SK-N-SH (cell line): ENCODE results near the gene MTREX. TPM values are rescaled to one million over a fixed set of nuclear protein-coding genes. Genes with fewer than 3 reads are reported as not detected.

Experiments used
- CTCF ChIA-PET: fragments of 300-600, 350-600 bp; formaldehyde crosslinking; extraction: SDS; loops from one replicate; lab custom pipeline; 2021; lab: Yijun Ruan, JAX
- POLR2A ChIA-PET: fragments of 350-600 bp; sonication (Branson Sonifier 250); formaldehyde crosslinking; extraction: SDS; loops from one replicate; lab custom pipeline; 2020; ENCODE audit warnings: antibody characterized with exemption, inconsistent platforms; lab: Yijun Ruan, JAX
- DNase-seq: peaks from one replicate; pipeline ENCODE4 v3.0.0; 2012
- H2AFZ ChIP-seq: fragments of 200-600 bp; sonication (generic); 2 replicates; pipeline ENCODE4 v1.8.1; 2016; ENCODE audit warnings: antibody characterized with exemption, mild to moderate bottlenecking, low read depth
- H3F3A ChIP-seq: fragments of 200-600 bp; sonication (generic); replicated peaks from 2 replicates; pipeline ENCODE3; 2016; ENCODE audit warnings: antibody characterized with exemption, mild to moderate bottlenecking; ENCODE audit not compliant: insufficient read depth
- H3K27ac ChIP-seq, 2 experiments: fragments of 200-500 bp in 1 of 2; fragments of 200-600 bp in 1 of 2; sonication (Bioruptor generic) in 1 of 2; sonication (generic), shearing (Covaris generic) in 1 of 2; 2 replicates each; pipeline versions ENCODE4 v1.5.1 to v1.6.1; 2014 to 2016; ENCODE audit warnings: low read depth in 2 of 2, inconsistent platforms in 1 of 2, low read length in 1 of 2, mild to moderate bottlenecking in 1 of 2, mixed read lengths in 1 of 2
- H3K27me3 ChIP-seq: fragments of 200-600 bp; sonication (generic), shearing (Covaris generic); 2 replicates; pipeline ENCODE4 v1.6.1; 2016; ENCODE audit warnings: mixed run types; ENCODE audit not compliant: insufficient read depth
- H3K36me3 ChIP-seq, 2 experiments: fragments of 200-500 bp in 1 of 2; fragments of 200-600 bp in 1 of 2; sonication (Bioruptor generic) in 1 of 2; sonication (generic) in 1 of 2; replicated peaks in 1 of 2; 2 replicates each; pipeline versions ENCODE3 to v1.5.1; 2014 to 2016; ENCODE audit warnings: low read length in 1 of 2, mild to moderate bottlenecking in 1 of 2; ENCODE audit not compliant: insufficient read depth in 2 of 2, control insufficient read depth in 1 of 2
- H3K4me1 ChIP-seq, 2 experiments: fragments of 200-500 bp in 1 of 2; fragments of 200-600 bp in 1 of 2; sonication (Bioruptor generic) in 1 of 2; sonication (generic), shearing (Covaris generic) in 1 of 2; 2 replicates each; pipeline versions ENCODE4 v1.5.1 to v1.6.1; 2014 to 2016; ENCODE audit warnings: low read depth in 1 of 2, low read length in 1 of 2, mixed run types in 1 of 2; ENCODE audit not compliant: insufficient read depth in 2 of 2, control insufficient read depth in 1 of 2
- H3K4me2 ChIP-seq: fragments of 200-600 bp; sonication (generic), shearing (Covaris generic); 2 replicates; pipeline ENCODE4 v1.6.1; 2017; ENCODE audit warnings: mixed run types
- H3K4me3 ChIP-seq, 2 experiments: fragments of 200-500 bp in 1 of 2; fragments of 200-600 bp in 1 of 2; sonication (Bioruptor generic) in 1 of 2; sonication (generic), shearing (Covaris generic) in 1 of 2; 2 replicates each; pipeline versions ENCODE4 v1.5.1 to v1.8.1; 2014 to 2016; ENCODE audit warnings: low read depth in 2 of 2, inconsistent platforms in 1 of 2, low read length in 1 of 2, mild to moderate bottlenecking in 1 of 2, mixed read lengths in 1 of 2, moderate library complexity in 1 of 2
- H3K79me2 ChIP-seq: fragments of 200-600 bp; sonication (generic); 2 replicates; pipeline ENCODE4 v1.8.1; 2017; ENCODE audit warnings: mild to moderate bottlenecking; ENCODE audit not compliant: insufficient read depth
- H3K9ac ChIP-seq: fragments of 200-600 bp; sonication (generic); 2 replicates; pipeline ENCODE4 v1.6.1; 2017; ENCODE audit warnings: mixed run types
- H3K9me2 ChIP-seq: fragments of 200-600 bp; sonication (generic); 2 replicates; pipeline ENCODE4 v1.6.1; 2017; ENCODE audit warnings: mixed run types
- H3K9me3 ChIP-seq: fragments of 200-600 bp; sonication (generic); 2 replicates; pipeline ENCODE4 v1.6.1; 2017; ENCODE audit warnings: mixed run types, mild to moderate bottlenecking, moderate library complexity
- H4K20me1 ChIP-seq: fragments of 200-600 bp; sonication (generic); 2 replicates; pipeline ENCODE4 v1.6.1; 2017; ENCODE audit warnings: mild to moderate bottlenecking, mixed run types; ENCODE audit not compliant: insufficient read depth
- ELF1 ChIP-seq: IDR thresholded peaks from 2 replicates; pipeline ENCODE4 v1.4.0; 2012
- GATA2 ChIP-seq: sonication (generic); formaldehyde crosslinking; IDR thresholded peaks from 2 replicates; pipeline ENCODE4 v1.5.0; 2020; ENCODE audit warnings: mild to moderate bottlenecking, missing genetic modification reagents
- JUND ChIP-seq: IDR thresholded peaks from 2 replicates; pipeline ENCODE4 v1.4.0; 2012
- MEF2A ChIP-seq: IDR thresholded peaks from 2 replicates; pipeline ENCODE4 v1.4.0; 2012; ENCODE audit warnings: low read depth, borderline replicate concordance
- NFIC ChIP-seq: IDR thresholded peaks from 2 replicates; pipeline ENCODE4 v1.4.0; 2012; ENCODE audit warnings: borderline replicate concordance
- RAD21 ChIP-seq: IDR thresholded peaks from 2 replicates; pipeline ENCODE4 v1.6.1; 2012; ENCODE audit warnings: mild to moderate bottlenecking, low read length
- RCOR1 ChIP-seq: fragments of 150-350 bp; IDR thresholded peaks from 2 replicates; pipeline ENCODE4 v1.6.1; 2017; ENCODE audit warnings: antibody characterized with exemption, low read length
- RFX5 ChIP-seq: IDR thresholded peaks from 2 replicates; pipeline ENCODE4 v1.6.1; 2012; ENCODE audit warnings: mild to moderate bottlenecking, improper control_type of control experiment, low read length
- RXRA ChIP-seq: IDR thresholded peaks from 2 replicates; pipeline ENCODE4 v1.4.0; 2012; ENCODE audit warnings: low read depth, mild to moderate bottlenecking, borderline replicate concordance
- SIN3A ChIP-seq: IDR thresholded peaks from 2 replicates; pipeline ENCODE4 v1.6.1; 2012; ENCODE audit warnings: low read depth, mild to moderate bottlenecking, low read length, moderate library complexity, borderline replicate concordance
- TEAD4 ChIP-seq: IDR thresholded peaks from 2 replicates; pipeline ENCODE4 v1.4.0; 2012; ENCODE audit warnings: mild to moderate bottlenecking, borderline replicate concordance; ENCODE audit not compliant: insufficient read depth
- WGBS: methylation state at CpG from one replicate; pipeline ENCODE4 v1.1.6; 2017; ENCODE audit warnings: low lambda C conversion rate; 5-methylcytosine and 5-hydroxymethylcytosine counted together
- polyA plus RNA-seq, 3 experiments: library from polyadenylated mRNA; depleted of rRNA; stranded (reverse); fragments of >200 nt; gene quantifications; 2 replicates each; pipeline ENCODE4 v1.2.3, GENCODE V29; 2012
- TF ChIP-seq, protein P1 (sequence below): fragments of 150-350 bp; IDR thresholded peaks from 2 replicates; pipeline ENCODE4 v1.6.1; 2017; ENCODE audit warnings: antibody characterized with exemption, low read length, low read depth, borderline replicate concordance
- TF ChIP-seq, protein P2 (sequence below): IDR thresholded peaks from 2 replicates; pipeline ENCODE4 v1.4.0; 2012; ENCODE audit warnings: low read depth, borderline replicate concordance
- TF ChIP-seq, protein P3 (sequence below): IDR thresholded peaks from 2 replicates; pipeline ENCODE4 v1.6.1; 2012; ENCODE audit warnings: mild to moderate bottlenecking, low read depth, low read length, moderate library complexity

Gene MTREX
- polyA plus RNA-seq, 1 of the 3 experiments (the other 2 are of a cell fraction), result 11.2 TPM

DNA sequence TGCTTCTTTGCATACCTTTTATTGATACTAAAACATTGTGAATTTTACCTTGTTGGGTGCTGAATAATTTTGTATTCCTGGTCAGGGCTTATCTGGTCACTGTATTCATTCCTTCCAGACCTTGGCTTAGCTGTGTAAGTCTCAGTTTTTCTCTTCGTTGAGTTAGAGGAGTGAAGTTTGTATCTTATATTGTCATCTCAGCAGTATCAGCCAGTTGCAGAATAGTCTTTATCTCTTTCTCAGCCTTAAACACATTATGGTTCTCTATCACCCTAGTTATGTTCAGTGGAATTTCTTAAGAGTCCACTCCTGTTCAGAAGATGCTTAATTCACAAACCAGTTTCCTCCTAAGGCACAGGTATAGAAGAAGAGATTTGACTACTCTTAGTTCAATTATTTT is 25.2 kb downstream of the MTREX start:
- H2AFZ ChIP-seq, result no peak overlapping the region
- no peak for TF ChIP-seq TEAD4
- TF ChIP-seq, protein P1, sequence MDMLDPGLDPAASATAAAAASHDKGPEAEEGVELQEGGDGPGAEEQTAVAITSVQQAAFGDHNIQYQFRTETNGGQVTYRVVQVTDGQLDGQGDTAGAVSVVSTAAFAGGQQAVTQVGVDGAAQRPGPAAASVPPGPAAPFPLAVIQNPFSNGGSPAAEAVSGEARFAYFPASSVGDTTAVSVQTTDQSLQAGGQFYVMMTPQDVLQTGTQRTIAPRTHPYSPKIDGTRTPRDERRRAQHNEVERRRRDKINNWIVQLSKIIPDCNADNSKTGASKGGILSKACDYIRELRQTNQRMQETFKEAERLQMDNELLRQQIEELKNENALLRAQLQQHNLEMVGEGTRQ, result no peak
- no peak for TF ChIP-seq RFX5
- TF ChIP-seq, protein P2, sequence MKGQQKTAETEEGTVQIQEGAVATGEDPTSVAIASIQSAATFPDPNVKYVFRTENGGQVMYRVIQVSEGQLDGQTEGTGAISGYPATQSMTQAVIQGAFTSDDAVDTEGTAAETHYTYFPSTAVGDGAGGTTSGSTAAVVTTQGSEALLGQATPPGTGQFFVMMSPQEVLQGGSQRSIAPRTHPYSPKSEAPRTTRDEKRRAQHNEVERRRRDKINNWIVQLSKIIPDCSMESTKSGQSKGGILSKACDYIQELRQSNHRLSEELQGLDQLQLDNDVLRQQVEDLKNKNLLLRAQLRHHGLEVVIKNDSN, result no peak
- no peak for TF ChIP-seq ELF1
- TF ChIP-seq RAD21, result no peak
- TF ChIP-seq NFIC, result no peak
- ChIA-PET CTCF (no interaction called here), POLR2A (no interaction called here)
- no peak overlapping the region for H3K4me2 ChIP-seq
- no peak for DNase-seq
- no peak overlapping the region; a peak in 1 of 4 replicates for H3K27ac ChIP-seq
- H4K20me1 ChIP-seq, result no peaks in the 10 kb centered on the region
- no peaks in the 10 kb centered on the region for H3F3A ChIP-seq
- H3K36me3 ChIP-seq, result peaks cover 63 to 68% of the 10 kb centered on the region in 2 experiments
- no peaks in the 10 kb centered on the region for H3K27me3 ChIP-seq
- no peak overlapping the region for H3K9ac ChIP-seq
- no peaks in the 10 kb centered on the region for H3K9me2 ChIP-seq
- no peaks in the 10 kb centered on the region; a peak in 1 of 4 replicates for H3K4me1 ChIP-seq
- WGBS, result 96% methylated on average over 1 of the region's 1 CpG
- no peak overlapping the region for H3K4me3 ChIP-seq
- H3K79me2 ChIP-seq, result peaks cover 29% of the 10 kb centered on the region
- H3K9me3 ChIP-seq, result no peaks in the 10 kb centered on the region

DNA sequence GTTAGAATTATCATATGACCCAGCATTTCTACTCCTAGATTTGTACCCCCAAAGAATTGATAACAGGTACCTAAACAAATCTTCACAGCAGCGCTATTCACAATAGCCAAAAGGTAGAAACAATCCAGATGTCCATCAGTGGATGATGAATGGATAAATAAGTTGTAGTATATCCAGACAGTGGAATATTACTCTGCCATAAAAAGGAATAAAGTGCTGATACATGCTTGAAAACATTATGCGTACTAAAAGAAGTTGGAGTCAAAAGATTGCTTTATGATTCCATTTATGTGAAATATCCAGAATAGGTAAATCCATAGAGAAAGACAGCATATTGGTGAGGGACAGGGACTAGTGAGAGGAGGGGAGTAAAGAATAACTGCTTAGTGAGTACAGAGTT is 26.0 kb downstream of the MTREX start:
- Histone ChIP-seq H4K20me1 (no peaks in the 10 kb centered on the region), H3K9me3 (no peaks in the 10 kb centered on the region; the same call in 1 of the 2 replicates), H3K36me3 (peaks cover 63% of the 10 kb centered on the region in 2 experiments), H3K79me2 (peaks cover 34% of the 10 kb centered on the region), H3K4me3 (no peak overlapping the region), H3K27ac (no peak overlapping the region), H3F3A (no peaks in the 10 kb centered on the region), H3K4me2 (no peak overlapping the region), H3K9me2 (no peaks in the 10 kb centered on the region), H3K4me1 (no peaks in the 10 kb centered on the region; a peak in 1 of 4 replicates), H2AFZ (no peak overlapping the region), H3K27me3 (no peaks in the 10 kb centered on the region), H3K9ac (no peak overlapping the region)
- TF ChIP-seq RXRA (no peak), SIN3A (no peak)
- DNase-seq, result no peak
- 93% methylated on average over 2 of the region's 2 CpGs for WGBS
- CTCF ChIA-PET, result no interaction called here
- POLR2A ChIA-PET, result no interaction called here

DNA sequence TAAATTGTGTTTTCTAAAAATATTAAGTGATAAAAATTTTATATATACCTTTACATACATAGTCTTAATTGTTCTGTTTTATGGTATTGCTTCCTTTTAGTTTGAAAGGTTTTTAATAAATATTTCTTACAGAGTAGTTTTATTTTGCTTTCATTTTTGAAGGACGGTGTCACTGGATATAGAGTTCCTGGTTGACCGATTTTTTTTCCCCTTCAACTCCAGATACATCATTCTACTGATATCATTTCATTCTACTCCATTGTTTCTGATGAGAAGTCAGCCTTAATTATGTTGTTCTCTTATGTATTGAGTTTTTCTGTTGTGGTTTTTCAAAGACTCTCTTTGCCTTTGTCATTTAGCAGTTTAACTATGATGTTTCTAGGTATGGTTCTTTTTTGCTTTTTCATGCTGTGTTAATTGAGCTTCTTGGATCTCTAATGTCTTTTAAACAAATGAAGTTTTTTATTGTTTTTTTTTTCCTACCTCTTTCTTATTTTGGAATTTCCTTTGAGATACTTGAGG is 30.4 kb downstream of the MTREX start:
- Histone ChIP-seq H3K9me2 (no peaks in the 10 kb centered on the region), H3K9ac (no peak overlapping the region), H3K4me1 (no peaks in the 10 kb centered on the region; a peak in 1 of 4 replicates), H4K20me1 (no peaks in the 10 kb centered on the region), H3K9me3 (no peaks in the 10 kb centered on the region; the same call in 1 of the 2 replicates), H3K4me2 (no peak overlapping the region), H2AFZ (no peak overlapping the region), H3K36me3 (peaks cover 62 to 69% of the 10 kb centered on the region in 2 experiments), H3K27ac (no peak overlapping the region), H3F3A (peaks cover 12% of the 10 kb centered on the region), H3K79me2 (peaks cover 28% of the 10 kb centered on the region), H3K4me3 (no peak overlapping the region), H3K27me3 (no peaks in the 10 kb centered on the region)
- 94% methylated on average over 2 of the region's 2 CpGs for WGBS
- ChIA-PET POLR2A (no interaction called here), CTCF (interaction anchor here (0.7 to 1.4 kb wide), 2 partner anchors 13 to 150 kb away, joined by 3 to 4 read pairs; no protein-coding TSS in a partner anchor)
- TF ChIP-seq MEF2A (no peak), RFX5 (no peak), RAD21 (no peak), RCOR1 (no peak), JUND (no peak), GATA2 (CRISPR knock-in tag) (no peak)
- TF ChIP-seq, protein P3, sequence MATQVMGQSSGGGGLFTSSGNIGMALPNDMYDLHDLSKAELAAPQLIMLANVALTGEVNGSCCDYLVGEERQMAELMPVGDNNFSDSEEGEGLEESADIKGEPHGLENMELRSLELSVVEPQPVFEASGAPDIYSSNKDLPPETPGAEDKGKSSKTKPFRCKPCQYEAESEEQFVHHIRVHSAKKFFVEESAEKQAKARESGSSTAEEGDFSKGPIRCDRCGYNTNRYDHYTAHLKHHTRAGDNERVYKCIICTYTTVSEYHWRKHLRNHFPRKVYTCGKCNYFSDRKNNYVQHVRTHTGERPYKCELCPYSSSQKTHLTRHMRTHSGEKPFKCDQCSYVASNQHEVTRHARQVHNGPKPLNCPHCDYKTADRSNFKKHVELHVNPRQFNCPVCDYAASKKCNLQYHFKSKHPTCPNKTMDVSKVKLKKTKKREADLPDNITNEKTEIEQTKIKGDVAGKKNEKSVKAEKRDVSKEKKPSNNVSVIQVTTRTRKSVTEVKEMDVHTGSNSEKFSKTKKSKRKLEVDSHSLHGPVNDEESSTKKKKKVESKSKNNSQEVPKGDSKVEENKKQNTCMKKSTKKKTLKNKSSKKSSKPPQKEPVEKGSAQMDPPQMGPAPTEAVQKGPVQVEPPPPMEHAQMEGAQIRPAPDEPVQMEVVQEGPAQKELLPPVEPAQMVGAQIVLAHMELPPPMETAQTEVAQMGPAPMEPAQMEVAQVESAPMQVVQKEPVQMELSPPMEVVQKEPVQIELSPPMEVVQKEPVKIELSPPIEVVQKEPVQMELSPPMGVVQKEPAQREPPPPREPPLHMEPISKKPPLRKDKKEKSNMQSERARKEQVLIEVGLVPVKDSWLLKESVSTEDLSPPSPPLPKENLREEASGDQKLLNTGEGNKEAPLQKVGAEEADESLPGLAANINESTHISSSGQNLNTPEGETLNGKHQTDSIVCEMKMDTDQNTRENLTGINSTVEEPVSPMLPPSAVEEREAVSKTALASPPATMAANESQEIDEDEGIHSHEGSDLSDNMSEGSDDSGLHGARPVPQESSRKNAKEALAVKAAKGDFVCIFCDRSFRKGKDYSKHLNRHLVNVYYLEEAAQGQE, result no peak
- TF ChIP-seq, protein P2, result no peak
- DNase-seq, result no peak
